Muscle of back (tissue), 11 donors: ENCODE measurements around the gene BLNK. TPM values are rescaled to one million over a fixed set of nuclear protein-coding genes. Genes with fewer than 3 reads are reported as not detected.
"Not testable (repeated sequence)": the region's sequence is repeated elsewhere in the genome, so short reads cannot be mapped to it uniquely, and the experiment has no call there.

Source experiments
- DNase-seq, 3 donors: peaks; one replicate each; pipeline versions ENCODE4 v3.0.0 to v3.0.0-alpha.2; 2013
- polyA plus RNA-seq, 10 donors: library from polyadenylated mRNA; unstranded; fragments of 120-200 nt; gene quantifications; one replicate each; pipeline ENCODE4 v1.2.1, GENCODE V29; 2013; ENCODE audit not compliant: insufficient read length in 10 of 10

Gene BLNK
- polyA plus RNA-seq, 10 donors = 1.4 to 2.9 (median 2.0) TPM

- no peak for DNase-seq
These were observed 42.9 kb downstream of the BLNK start for GRCh38 chr10:96228408-96228994.

GRCh38 chr10:96227206-96227605 is 44.2 kb downstream of the BLNK start:
- DNase-seq = no peak

GRCh38 chr10:96225119-96225518 is 46.2 kb downstream of the BLNK start:
- no peak for DNase-seq

GRCh38 chr10:96222908-96223307 is 48.5 kb downstream of the BLNK start:
- DNase-seq = no peak

GRCh38 chr10:96222441-96222840 is 48.9 kb downstream of the BLNK start:
- no peak for DNase-seq

GRCh38 chr10:96218826-96219225 is 52.5 kb downstream of the BLNK start:
- DNase-seq = no peak

GRCh38 chr10:96217711-96218110 is 53.7 kb downstream of the BLNK start:
- no peak for DNase-seq

- no peak for DNase-seq
These were observed 54.6 kb downstream of the BLNK start for GRCh38 chr10:96216775-96217174.

- DNase-seq = no peak
These were observed 58.5 kb downstream of the BLNK start for GRCh38 chr10:96212911-96213310.

GRCh38 chr10:96211764-96212163 is 59.6 kb downstream of the BLNK start:
- no peak for DNase-seq

- DNase-seq = no peak
These were observed 62.4 kb downstream of the BLNK start for GRCh38 chr10:96208946-96209345.

- no peak for DNase-seq
These were observed 63.1 kb downstream of the BLNK start for GRCh38 chr10:96208271-96208670.

- DNase-seq = no peak
These were observed 65.8 kb downstream of the BLNK start for GRCh38 chr10:96205580-96205979.

- no peak for DNase-seq
These were observed 69.8 kb downstream of the BLNK start for GRCh38 chr10:96201525-96201924.

- DNase-seq = not testable (repeated sequence)
These were observed 81.9 kb downstream of the BLNK start for GRCh38 chr10:96189505-96189904.

- DNase-seq = no peak
These were observed 82.5 kb downstream of the BLNK start for GRCh38 chr10:96188916-96189315.

GRCh38 chr10:96188421-96188820 is 82.9 kb downstream of the BLNK start:
- DNase-seq = no peak

- no peak for DNase-seq
These were observed 94.4 kb downstream of the BLNK start for GRCh38 chr10:96176985-96177384.

GRCh38 chr10:96172666-96173065 is 98.7 kb downstream of the BLNK start:
- no peak for DNase-seq

GRCh38 chr10:96170230-96170629 is 101.1 kb downstream of the BLNK start:
- no peak for DNase-seq

- DNase-seq = no peak
These were observed 102.8 kb downstream of the BLNK start for GRCh38 chr10:96168546-96168945.

GRCh38 chr10:96165726-96166125 is 105.6 kb downstream of the BLNK start:
- no peak for DNase-seq

GRCh38 chr10:96153070-96153469 is 118.3 kb downstream of the BLNK start:
- no peak for DNase-seq

- DNase-seq = no peak
These were observed 118.9 kb downstream of the BLNK start for GRCh38 chr10:96152437-96152836.
